Coronary artery (tissue), 2 donors: ENCODE results near the gene SLC6A6.

Source experiments
- DNase-seq: peaks from one replicate; pipeline ENCODE4 v3.0.0-alpha.2; 2017; ENCODE audit warnings: low spot score
- H3K27ac ChIP-seq, 2 donors: fragments of 200-600 bp; sonication (generic); one replicate each; pipeline ENCODE4 v1.5.1; 2016 to 2019
- H3K4me3 ChIP-seq: fragments of 200-600 bp; sonication (generic); 2 replicates; pipeline ENCODE4 v1.5.1; 2016; ENCODE audit warnings: mild to moderate bottlenecking, moderate library complexity
- CTCF ChIP-seq: fragments of 200-600 bp; sonication (generic); IDR thresholded peaks from one replicate; pipeline ENCODE4 v1.5.1; 2019; ENCODE audit warnings: antibody characterized with exemption

The SLC6A6 gene

GRCh38 chr3:14506626-14507304 lies 104.4 kb downstream of the SLC6A6 start:
- Histone ChIP-seq H3K27ac (no peak overlapping the region), H3K4me3 (no peak overlapping the region)
- no peak for TF ChIP-seq CTCF
- no peak for DNase-seq

GRCh38 chr3:14507305-14507741 lies 104.9 kb downstream of the SLC6A6 start:
- DNase-seq = no peak
- Histone ChIP-seq H3K27ac (no peak overlapping the region), H3K4me3 (no peak overlapping the region)
- no peak for TF ChIP-seq CTCF

GRCh38 chr3:14507757-14508504 lies 105.5 kb downstream of the SLC6A6 start:
- no peak for TF ChIP-seq CTCF
- DNase-seq = no peak
- H3K4me3 ChIP-seq = no peak overlapping the region
- no peak overlapping the region for H3K27ac ChIP-seq

- TF ChIP-seq CTCF = no peak
- Histone ChIP-seq H3K27ac (no peak overlapping the region), H3K4me3 (no peak overlapping the region)
- no peak for DNase-seq
These were observed 106.1 kb downstream of the SLC6A6 start for GRCh38 chr3:14508505-14508819.

- TF ChIP-seq CTCF = peak; percentile 94
- H3K27ac ChIP-seq = no peak overlapping the region
- DNase-seq = no peak
- H3K4me3 ChIP-seq = peak overlapping the region; percentile 42
These were observed 106.8 kb downstream of the SLC6A6 start for GRCh38 chr3:14508966-14509795.

GRCh38 chr3:14509796-14510100 lies 107.3 kb downstream of the SLC6A6 start:
- Histone ChIP-seq H3K27ac (no peak overlapping the region), H3K4me3 (no peak overlapping the region)
- DNase-seq = no peak
- no peak for TF ChIP-seq CTCF
